ENCODE measurements around the gene SLIT2.
A peak's percentile ranks its signal among the peaks of the same experiment; 100 is the strongest.

The SLIT2 gene

GRCh38 chr4:20251796-20252655 is at the start of gene SLIT2:
SLIT2 (plus strand) TSS chr4:20251905; CDS start chr4:20253816, 1,911 bp downstream.
- DNase-seq (ENCODE audit: low read depth in 2 of 2), result peak in 1 of 2 donors; percentile 17

- DNase-seq (ENCODE audit: low read depth in 2 of 2), result no peak
These were observed 48.2 kb upstream of the SLIT2 start for GRCh38 chr4:20203508-20203907.

DNA sequence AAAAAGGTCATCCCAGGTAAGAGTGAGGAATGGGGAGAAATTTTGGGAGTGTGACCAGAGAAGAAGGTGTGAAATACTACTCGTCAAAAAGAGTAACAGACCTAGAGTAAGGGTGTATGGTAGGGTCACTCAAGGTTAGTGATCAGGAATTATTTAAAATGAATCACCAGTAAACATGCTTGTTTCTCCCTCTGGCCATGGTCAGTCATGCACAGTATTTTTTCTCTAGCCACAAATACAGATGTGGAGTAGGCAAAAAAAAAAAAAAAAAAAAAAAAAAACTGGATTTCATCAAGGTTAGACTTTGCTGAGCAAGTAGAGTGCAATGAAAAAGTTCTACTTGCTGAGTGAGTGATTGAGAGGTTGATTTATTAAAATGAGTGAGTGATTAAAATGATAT is 34.2 kb upstream of the SLIT2 start:
- DNase-seq (ENCODE audit: low read depth in 2 of 2), result no peak

- no peak for DNase-seq (ENCODE audit: low read depth in 2 of 2)
These were observed 33.8 kb upstream of the SLIT2 start for GRCh38 chr4:20217951-20218350.

DNA sequence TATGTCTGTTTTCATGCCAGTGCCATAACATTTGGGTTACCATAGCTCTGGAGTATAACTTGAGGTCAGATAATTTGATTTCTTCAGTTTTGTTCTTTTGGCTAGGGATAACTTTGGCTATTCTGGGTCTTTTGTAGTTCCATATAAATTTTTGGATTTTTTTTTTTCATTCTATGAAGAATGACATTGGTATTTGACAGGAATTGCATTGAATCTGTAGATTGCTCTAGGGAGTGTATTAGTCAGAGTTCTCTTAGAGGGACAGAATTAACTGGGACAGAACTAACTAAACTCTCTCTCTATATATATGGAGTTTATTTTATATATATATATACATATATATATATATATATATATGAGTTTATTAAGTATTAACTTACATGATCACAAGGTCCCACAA is 32.2 kb upstream of the SLIT2 start:
- no peak for DNase-seq (ENCODE audit: low read depth in 2 of 2)

DNA sequence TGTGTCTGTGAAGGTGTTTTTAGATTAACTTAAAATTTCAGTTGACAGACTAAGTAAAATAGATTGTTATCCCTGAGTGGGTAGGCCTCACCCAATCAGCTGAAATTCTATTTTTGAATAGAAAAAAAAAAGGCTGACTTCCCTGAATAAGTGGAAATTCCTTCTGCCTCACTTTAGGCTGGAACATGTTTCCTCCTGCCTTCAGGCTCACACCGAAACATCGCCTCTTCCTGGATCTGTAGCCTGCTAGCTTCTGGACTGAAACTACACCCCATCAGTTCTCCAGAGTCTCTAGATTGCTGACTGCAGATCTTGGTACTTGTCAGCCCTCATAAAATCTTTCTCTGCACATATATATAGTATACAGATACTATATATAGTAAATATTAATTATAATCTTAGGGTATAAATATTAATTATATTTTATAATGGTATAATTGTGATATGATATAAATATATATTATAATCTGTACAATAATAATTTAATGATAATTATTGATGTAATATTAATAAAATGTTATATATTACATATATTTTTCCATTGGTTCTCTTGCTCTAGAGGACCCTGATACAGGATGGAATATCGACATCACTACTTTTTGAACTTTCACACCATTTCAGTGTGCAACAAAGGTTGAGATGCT is 13.7 kb upstream of the SLIT2 start:
- DNase-seq (ENCODE audit: low read depth in 2 of 2), result no peak

DNA sequence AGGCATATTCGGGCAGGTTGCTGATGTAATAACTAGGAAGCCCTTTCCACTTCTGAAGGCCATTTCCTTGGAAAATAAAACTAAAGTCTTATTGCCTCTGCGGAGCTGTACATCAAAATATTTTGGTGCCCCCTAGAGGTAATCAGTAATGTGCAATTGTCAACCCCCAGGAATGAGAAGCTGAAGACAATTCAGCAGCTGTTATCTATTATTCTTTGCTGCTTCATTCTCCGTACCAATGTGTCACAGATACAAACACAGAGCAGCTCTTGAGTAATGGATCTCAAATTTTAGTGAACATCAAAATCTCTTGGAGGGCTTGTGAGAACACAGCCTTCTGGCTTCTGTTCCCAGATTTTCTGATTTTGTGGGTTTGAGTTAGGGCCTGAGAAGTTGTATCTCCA is 3.5 kb upstream of the SLIT2 start:
- DNase-seq (ENCODE audit: low read depth in 2 of 2), result no peak

DNA sequence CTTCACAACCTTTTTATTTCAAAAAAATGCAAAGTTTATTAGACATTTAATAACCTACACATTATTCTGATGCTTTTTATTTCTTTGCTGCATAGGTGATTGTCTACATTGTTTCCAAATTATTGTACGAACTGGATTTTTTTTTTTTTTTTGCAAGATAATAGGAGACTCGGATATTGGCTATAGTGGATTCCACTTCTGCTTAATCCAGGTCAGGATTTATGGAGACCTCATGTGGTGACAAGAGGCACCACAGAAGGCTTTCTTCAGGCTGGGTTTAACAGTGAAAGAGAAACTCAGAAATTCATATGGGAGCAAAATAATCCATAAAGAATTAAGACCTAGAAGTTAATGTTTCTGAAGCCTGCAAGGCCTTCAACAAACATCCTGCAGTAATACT is 2.4 kb upstream of the SLIT2 start:
- no peak for DNase-seq (ENCODE audit: low read depth in 2 of 2)

- DNase-seq (ENCODE audit: low read depth in 2 of 2), result no peak
These were observed 492 bp upstream of the SLIT2 start for GRCh38 chr4:20251031-20251795.

DNA sequence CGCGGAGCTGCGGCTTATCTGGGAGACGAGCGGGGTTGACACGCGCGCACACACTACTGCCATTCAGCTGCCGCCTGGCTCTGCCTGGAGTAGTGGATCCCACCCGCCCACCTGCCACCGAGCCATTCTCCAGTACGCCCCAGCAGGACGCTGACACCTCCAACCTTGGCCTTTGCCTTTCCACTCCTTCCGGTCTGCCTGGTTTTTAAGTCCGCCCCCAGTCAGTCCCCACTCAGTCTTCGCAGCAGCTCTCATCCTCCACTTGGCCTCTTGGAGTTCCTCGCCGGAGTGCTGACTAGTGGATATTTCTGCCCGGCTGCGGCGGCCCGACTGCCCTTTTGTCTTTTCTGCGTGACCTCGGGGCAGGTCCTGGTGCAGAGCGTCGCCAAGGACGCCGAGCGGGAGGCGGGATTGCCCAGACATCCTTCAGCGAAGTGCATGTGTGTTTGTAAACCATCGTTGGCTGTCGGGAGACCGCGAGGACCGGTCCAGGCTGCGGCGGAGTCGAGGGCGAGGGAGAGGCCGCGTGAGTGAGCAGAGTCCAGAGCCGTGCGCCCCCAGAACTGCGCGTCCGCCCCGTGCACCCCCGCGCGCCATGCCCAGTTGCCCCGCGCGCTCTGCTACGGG is 1.1 kb downstream of the SLIT2 start:
- no peak for DNase-seq (ENCODE audit: low read depth in 2 of 2)

- DNase-seq (ENCODE audit: low read depth in 2 of 2), result no peak
These were observed 1.6 kb downstream of the SLIT2 start for GRCh38 chr4:20253283-20253734.

GRCh38 chr4:20253735-20254409 is 2.2 kb downstream of the SLIT2 start:
- no peak for DNase-seq (ENCODE audit: low read depth in 2 of 2)

DNA sequence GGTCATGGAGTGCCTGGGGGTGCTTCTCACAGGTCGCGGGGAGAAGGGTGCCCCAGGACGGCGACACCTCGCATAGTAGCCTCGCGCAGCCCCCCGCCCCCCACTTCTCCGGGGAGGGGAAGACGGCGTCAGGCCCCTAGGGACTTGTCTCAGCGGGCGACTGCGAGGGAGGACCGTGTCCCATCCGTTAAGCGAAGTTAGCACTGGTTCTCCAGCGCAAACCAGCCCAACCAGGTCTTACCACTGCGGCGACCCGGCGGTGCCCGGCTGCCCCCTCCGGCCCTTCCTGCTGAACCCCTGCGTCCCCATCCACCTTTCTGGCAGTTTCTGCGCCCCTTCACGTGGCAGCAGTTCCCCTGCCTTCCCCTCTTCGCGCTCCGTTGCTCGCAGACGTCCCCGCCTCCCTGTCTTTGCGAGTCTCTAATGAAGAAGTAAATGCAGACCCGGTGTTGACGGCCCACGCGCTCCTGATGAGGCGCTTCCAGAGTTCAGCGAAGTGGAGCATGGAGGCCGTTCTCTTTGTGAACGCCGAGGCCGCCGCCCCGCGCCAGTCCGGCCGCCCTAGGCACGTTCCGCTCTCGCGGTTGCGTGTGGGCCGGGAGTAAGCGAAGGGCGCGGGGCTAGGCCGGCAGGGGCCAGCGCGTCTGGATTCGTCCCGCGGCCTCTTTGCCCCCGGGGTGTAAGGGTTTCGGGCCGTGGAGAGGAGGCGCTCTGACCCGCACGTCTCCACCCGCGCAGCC is 3.0 kb downstream of the SLIT2 start:
- no peak for DNase-seq (ENCODE audit: low read depth in 2 of 2)

GRCh38 chr4:20255251-20255586 is 3.5 kb downstream of the SLIT2 start:
- no peak for DNase-seq (ENCODE audit: low read depth in 2 of 2)

GRCh38 chr4:20255823-20256222 is 4.1 kb downstream of the SLIT2 start:
- no peak for DNase-seq (ENCODE audit: low read depth in 2 of 2)

GRCh38 chr4:20256381-20256881 is 4.7 kb downstream of the SLIT2 start:
- no peak for DNase-seq (ENCODE audit: low read depth in 2 of 2)

DNA sequence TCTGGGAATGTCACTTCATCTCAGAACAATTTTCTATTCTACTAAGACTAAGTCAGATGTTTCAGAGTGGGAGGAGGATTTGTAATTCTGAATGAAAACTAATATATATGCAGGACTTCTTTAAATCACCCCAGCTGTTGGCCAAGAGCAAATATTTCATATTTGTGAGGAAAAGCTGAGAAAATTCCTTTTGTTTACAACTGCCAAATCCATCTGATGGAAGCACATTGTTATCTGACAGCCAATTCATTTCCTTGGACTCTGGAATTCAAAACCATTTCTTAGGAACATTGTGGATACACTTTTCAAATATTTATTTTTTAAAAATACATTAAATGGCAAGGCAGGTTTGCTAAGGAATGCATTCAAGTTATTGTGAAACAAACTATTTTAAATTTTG is 8.0 kb downstream of the SLIT2 start:
- no peak for DNase-seq (ENCODE audit: low read depth in 2 of 2)

DNA sequence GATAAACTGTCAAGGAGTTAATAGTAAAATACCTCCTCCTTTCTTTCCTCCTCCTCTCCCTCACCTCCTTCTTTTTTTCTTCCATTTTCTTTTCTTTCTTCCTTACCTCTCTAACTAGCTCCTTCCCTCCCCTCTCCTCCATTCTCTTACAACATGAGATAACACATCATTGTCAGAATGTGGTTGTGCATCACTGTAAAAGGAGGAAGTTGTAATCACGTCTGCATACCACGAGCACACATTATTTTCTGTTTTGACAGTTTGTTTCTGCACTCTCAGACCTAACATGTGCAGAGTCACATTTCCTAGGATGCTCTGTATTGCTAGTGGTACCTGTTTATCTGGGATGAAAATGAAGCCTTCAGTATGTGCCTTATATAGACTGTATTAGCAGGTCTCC is 9.1 kb downstream of the SLIT2 start:
- no peak for DNase-seq (ENCODE audit: low read depth in 2 of 2)

GRCh38 chr4:20262221-20262620 is 10.5 kb downstream of the SLIT2 start:
- DNase-seq (ENCODE audit: low read depth in 2 of 2), result no peak

- no peak for DNase-seq (ENCODE audit: low read depth in 2 of 2)
These were observed 13.0 kb downstream of the SLIT2 start for GRCh38 chr4:20264688-20265087.

DNA sequence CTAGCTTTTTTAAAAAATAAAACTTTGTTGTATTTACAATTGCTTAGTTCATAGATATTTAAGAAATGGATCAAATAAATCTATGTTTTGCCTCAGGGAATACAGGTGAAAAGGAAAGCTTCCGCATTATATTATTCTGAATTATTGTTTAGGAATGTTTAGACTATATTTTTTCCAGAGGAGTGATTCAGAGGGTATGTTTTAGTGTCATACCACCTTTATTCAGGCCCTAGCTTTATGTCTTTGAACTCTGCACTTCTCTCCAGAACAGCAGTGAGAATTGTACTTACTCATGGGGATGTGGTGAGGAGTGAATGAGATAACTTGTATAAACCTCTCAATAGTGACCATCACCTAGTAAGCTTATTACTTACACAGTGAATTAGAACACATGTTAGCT is 14.0 kb downstream of the SLIT2 start:
- no peak for DNase-seq (ENCODE audit: low read depth in 2 of 2)
